ENCODE results near the gene MAP3K13. TPM values are rescaled to one million over a fixed set of nuclear protein-coding genes. Genes with fewer than 3 reads are reported as not detected.

Gene MAP3K13
- total RNA-seq, 2 donors from 2014 or later: 9.4 to 12.6 TPM

DNA sequence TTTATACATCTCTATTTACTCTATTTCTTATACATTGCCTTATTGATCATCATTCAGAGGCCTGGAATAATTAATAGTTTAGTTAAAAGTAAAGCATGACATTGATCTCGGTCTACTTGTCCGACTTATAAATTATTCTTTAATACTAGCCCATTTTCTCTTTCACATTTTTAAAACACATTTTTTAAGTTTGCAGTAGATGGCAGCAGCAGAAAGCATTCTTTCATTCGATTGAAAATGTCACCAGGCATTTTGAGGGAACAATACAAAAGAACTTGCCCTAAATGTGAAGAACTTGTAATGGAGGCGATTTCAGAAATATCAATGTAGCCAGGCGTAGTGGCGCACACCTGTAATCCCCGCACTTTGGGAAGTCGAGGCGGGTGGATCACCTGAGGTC, 15.5 kb upstream of the MAP3K13 start:
- no peak overlapping the region for H3K4me3 ChIP-seq
- no peak overlapping the region for H3K27ac ChIP-seq
- H3K4me1 ChIP-seq: no peaks in the 10 kb centered on the region
- H3K9me3 ChIP-seq: no peaks in the 10 kb centered on the region
- no peaks in the 10 kb centered on the region for H3K36me3 ChIP-seq
- no peak for DNase-seq (ENCODE audit: low spot score)
- H3K27me3 ChIP-seq: no peaks in the 10 kb centered on the region
- TF ChIP-seq, protein P1, sequence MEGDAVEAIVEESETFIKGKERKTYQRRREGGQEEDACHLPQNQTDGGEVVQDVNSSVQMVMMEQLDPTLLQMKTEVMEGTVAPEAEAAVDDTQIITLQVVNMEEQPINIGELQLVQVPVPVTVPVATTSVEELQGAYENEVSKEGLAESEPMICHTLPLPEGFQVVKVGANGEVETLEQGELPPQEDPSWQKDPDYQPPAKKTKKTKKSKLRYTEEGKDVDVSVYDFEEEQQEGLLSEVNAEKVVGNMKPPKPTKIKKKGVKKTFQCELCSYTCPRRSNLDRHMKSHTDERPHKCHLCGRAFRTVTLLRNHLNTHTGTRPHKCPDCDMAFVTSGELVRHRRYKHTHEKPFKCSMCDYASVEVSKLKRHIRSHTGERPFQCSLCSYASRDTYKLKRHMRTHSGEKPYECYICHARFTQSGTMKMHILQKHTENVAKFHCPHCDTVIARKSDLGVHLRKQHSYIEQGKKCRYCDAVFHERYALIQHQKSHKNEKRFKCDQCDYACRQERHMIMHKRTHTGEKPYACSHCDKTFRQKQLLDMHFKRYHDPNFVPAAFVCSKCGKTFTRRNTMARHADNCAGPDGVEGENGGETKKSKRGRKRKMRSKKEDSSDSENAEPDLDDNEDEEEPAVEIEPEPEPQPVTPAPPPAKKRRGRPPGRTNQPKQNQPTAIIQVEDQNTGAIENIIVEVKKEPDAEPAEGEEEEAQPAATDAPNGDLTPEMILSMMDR (IDR thresholded peaks at IDR 0.05): no peak

DNA sequence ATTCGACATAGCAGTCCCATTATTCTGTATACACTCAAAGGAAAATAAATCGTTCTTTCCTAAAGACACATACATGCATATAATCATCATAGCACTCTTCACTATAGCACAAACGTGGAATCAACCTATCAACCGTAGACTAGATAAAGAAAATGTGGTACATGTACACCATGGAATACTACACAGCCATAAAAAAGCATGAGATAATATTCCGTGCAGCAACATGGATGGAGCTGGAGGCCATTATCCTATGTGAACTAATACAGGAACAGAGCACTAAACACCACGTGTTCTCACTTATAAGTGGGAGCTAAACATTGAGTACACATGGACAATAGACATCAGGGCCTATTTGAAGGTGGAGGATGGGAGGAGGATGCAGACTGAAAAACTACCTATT, 12.1 kb upstream of the MAP3K13 start:
- Histone ChIP-seq H3K4me3 (no peak overlapping the region), H3K4me1 (no peaks in the 10 kb centered on the region), H3K27me3 (no peaks in the 10 kb centered on the region), H3K36me3 (no peaks in the 10 kb centered on the region), H3K9me3 (no peaks in the 10 kb centered on the region), H3K27ac (no peak overlapping the region)
- TF ChIP-seq, protein P1 (IDR thresholded peaks at IDR 0.05): no peak
- no peak for DNase-seq (ENCODE audit: low spot score)

DNA sequence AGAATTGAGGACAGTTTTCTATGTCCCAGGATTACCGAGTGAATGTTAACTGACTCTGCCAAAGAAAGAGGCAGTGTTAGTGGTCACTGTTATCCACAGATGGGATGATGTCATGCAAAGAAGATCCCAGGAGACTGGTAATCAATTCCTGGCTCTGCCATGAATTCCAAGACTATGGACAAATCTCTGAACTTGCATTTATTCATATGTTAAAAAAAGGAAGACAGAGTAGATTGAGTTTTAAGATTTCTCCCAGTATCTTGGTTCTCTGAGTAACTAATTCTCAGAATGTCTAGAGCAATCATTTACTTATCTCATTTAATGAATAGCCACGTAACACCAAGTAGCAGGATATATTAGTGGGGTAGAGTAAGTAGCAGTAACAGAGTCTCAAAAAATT, 11.5 kb upstream of the MAP3K13 start:
- H3K9me3 ChIP-seq: no peaks in the 10 kb centered on the region
- H3K4me3 ChIP-seq: no peak overlapping the region
- no peak overlapping the region for H3K27ac ChIP-seq
- no peak for DNase-seq (ENCODE audit: low spot score)
- no peaks in the 10 kb centered on the region for H3K27me3 ChIP-seq
- H3K4me1 ChIP-seq: no peaks in the 10 kb centered on the region
- no peaks in the 10 kb centered on the region for H3K36me3 ChIP-seq
- TF ChIP-seq, protein P1 (IDR thresholded peaks at IDR 0.05): no peak

DNA sequence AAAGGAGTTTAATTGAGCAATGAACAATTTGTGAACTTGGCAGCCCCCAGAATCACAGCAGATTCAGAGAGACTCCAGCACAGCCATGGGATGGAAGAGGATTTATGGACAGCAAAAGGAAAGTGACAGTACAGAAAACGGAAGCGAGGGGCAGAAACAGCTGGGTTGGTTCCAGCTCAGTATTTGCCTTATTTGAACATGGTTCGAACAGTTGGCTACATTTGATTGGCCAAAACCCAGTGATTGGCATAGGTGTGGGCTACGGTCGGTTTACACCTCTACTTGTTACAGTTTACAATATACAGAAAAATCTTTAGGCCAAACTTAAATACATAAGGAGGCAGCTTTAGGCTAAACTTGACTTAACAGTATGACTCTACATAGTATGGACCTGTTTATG, 9.7 kb upstream of the MAP3K13 start:
- no peaks in the 10 kb centered on the region for H3K4me1 ChIP-seq
- TF ChIP-seq, protein P1 (IDR thresholded peaks at IDR 0.05): no peak

DNA sequence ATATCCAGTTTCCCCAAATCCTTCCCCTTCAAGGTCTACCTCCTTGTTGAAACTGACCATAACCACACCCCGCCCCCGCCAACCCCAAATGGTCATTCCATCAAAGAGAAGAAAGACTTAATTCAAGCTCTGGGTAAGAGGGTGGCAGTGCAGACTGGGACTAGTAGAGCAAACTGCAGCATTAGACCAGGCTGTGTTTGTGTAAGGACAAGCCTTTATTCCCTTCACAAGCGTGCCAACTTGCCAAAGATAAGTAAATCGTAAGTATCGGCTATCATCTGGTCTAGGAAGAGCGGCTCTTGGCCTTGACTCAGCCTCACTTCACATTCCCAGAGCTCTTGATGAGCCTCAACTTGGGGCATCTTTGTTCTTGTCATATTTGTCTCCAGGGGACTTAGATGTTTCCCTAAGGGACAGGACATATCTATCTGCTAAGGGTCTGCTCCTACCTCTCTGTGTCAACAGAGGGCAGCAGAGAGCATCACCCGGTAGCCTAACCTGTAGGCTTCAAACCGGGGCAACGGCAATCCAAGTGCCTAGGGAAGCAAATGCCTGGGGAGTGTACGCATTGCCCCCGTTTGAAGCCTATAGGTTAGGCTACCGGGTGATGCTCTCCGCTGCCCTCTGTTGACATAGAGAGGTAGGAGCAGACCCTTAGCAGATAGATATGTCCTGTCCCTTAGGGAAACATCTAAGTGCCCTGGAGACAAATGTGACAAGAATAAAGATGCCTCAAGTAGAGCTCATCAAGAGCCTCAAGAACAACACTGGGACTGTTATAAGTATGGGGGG, 8.9 kb upstream of the MAP3K13 start:
- DNase-seq (ENCODE audit: low spot score): peak; percentile 66
- no peaks in the 10 kb centered on the region for H3K36me3 ChIP-seq
- H3K9me3 ChIP-seq: no peaks in the 10 kb centered on the region
- H3K27me3 ChIP-seq: no peaks in the 10 kb centered on the region
- TF ChIP-seq, protein P1 (IDR thresholded peaks at IDR 0.05): peak in 1 of 2 donors; percentile 73
- H3K4me3 ChIP-seq: no peak overlapping the region
- no peaks in the 10 kb centered on the region for H3K4me1 ChIP-seq
- no peak overlapping the region for H3K27ac ChIP-seq

More for the DNA sequence above, 9.7 kb upstream of the MAP3K13 start:
- no peak overlapping the region for H3K27ac ChIP-seq
- H3K36me3 ChIP-seq: no peaks in the 10 kb centered on the region
- H3K27me3 ChIP-seq: no peaks in the 10 kb centered on the region
- no peak overlapping the region for H3K4me3 ChIP-seq
- no peak for DNase-seq (ENCODE audit: low spot score)
- no peaks in the 10 kb centered on the region for H3K9me3 ChIP-seq

DNA sequence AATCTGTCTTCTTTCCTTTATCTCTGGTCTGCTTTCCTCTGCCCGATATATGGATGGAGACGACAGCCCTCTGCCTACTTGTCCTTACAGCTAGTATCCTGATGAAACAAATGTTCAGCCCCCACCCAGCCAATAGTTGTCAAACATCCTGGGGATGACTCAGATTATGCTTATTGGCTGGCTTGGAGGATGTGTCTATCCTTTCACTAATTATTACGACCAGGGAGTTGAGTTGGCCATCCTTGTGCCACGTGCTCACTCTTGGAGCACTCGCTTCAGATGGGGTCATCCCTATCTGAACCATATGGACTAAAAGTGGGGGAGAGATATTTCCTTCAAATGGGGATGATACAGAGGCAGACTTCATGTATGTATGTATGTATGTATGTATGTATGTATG, 6.4 kb upstream of the MAP3K13 start:
- H3K27ac ChIP-seq: no peak overlapping the region
- H3K27me3 ChIP-seq: no peaks in the 10 kb centered on the region
- no peaks in the 10 kb centered on the region for H3K9me3 ChIP-seq
- no peaks in the 10 kb centered on the region for H3K36me3 ChIP-seq
- TF ChIP-seq, protein P1 (IDR thresholded peaks at IDR 0.05): no peak
- DNase-seq (ENCODE audit: low spot score): no peak
- no peak overlapping the region for H3K4me3 ChIP-seq
- no peaks in the 10 kb centered on the region for H3K4me1 ChIP-seq

All from right atrium auricular region (tissue), 2 donors.